ENCODE data around the gene APC2. TPM values are rescaled to one million over a fixed set of nuclear protein-coding genes. Genes with fewer than 3 reads are reported as not detected.
"Not testable (repeated sequence)": the region's sequence is repeated elsewhere in the genome, so short reads cannot be mapped to it uniquely, and the experiment has no call there.

Gene APC2
- polyA plus RNA-seq, 1 experiment: 0.09 TPM

DNA sequence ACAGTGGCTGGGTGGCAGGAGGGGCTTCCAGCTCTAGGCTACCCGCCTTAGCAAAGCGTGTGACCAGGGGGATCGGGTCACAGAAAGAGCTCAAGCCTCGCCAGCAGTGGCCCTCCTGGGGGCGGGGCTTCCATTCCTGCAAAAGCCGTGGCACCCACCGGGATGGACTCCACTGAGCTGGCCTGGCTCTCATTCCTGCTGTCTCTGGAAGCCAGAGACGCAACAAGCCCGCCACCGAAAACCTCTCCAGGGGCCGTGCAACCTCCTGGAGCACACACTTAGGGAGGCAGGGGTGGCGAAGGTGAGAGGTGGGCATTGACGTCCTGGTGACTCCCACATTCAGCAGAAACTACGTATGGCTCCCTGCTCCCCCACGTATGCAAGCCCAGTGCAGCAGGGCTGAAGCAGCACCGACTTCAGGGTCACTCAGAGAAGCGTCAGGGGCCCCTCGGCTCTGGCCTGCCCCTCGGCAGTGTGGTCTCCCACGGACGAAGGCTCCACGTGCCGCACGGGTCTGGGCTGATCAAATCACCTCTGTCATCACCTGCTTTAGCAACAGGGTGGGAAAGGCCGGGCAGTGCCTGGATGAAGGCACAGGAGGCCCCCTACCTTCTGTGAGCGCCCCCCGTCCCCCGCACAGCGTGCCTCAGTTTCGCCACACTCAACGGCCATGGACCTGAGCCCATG lies 26.0 kb downstream of the APC2 start:
- POLR2A ChIA-PET: no interaction called here
- CTCF ChIA-PET: interaction anchor here (0.6 kb wide), 1 partner anchor 178 kb away, joined by 3 read pairs; no protein-coding TSS in a partner anchor
- TF ChIP-seq, protein P1, sequence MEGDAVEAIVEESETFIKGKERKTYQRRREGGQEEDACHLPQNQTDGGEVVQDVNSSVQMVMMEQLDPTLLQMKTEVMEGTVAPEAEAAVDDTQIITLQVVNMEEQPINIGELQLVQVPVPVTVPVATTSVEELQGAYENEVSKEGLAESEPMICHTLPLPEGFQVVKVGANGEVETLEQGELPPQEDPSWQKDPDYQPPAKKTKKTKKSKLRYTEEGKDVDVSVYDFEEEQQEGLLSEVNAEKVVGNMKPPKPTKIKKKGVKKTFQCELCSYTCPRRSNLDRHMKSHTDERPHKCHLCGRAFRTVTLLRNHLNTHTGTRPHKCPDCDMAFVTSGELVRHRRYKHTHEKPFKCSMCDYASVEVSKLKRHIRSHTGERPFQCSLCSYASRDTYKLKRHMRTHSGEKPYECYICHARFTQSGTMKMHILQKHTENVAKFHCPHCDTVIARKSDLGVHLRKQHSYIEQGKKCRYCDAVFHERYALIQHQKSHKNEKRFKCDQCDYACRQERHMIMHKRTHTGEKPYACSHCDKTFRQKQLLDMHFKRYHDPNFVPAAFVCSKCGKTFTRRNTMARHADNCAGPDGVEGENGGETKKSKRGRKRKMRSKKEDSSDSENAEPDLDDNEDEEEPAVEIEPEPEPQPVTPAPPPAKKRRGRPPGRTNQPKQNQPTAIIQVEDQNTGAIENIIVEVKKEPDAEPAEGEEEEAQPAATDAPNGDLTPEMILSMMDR (IDR thresholded peaks at IDR 0.05; ENCODE audit: low read depth, low read length): no peak
- Histone ChIP-seq H3K9me3 (ENCODE audit: control insufficient read depth, insufficient read depth, low read length) (no peaks in the 10 kb centered on the region; the same call in 1 of the 2 replicates), H3K4me3 (ENCODE audit: low read depth, low read length) (no peak overlapping the region), H3K27me3 (ENCODE audit: control insufficient read depth, insufficient read depth, low read length) (peaks cover 26% of the 10 kb centered on the region), H3K27ac (ENCODE audit: low read depth, low read length) (no peak overlapping the region)
- DNase-seq (ENCODE audit: low read depth, low spot score): no peak

DNA sequence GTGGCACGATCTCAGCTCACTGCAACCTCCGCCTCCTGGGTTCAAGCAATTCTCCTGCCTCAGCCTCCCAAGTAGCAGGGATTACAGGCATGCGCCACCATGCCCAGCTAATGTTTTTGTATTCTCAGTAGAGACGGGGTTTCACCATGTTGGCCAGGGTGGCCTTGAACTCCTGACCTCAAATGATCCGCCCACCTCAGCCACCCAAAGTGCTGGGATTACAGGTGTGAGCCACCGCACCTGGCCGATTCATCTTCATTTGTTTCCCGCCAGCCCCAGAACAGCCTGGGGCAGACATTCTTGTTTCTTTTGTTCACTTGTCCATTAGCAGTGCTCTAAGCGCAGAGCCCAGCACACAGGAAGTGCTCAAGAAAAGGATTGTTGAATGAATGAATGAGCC lies 27.1 kb downstream of the APC2 start:
- POLR2A ChIA-PET; DNase-seq (ENCODE audit: low read depth, low spot score); CTCF ChIA-PET; H3K9me3 ChIP-seq (ENCODE audit: control insufficient read depth, insufficient read depth, low read length); H3K4me3 ChIP-seq (ENCODE audit: low read depth, low read length); H3K27ac ChIP-seq (ENCODE audit: low read depth, low read length): not testable (repeated sequence)
- peaks cover 14% of the 10 kb centered on the region for H3K27me3 ChIP-seq (ENCODE audit: control insufficient read depth, insufficient read depth, low read length)

DNA sequence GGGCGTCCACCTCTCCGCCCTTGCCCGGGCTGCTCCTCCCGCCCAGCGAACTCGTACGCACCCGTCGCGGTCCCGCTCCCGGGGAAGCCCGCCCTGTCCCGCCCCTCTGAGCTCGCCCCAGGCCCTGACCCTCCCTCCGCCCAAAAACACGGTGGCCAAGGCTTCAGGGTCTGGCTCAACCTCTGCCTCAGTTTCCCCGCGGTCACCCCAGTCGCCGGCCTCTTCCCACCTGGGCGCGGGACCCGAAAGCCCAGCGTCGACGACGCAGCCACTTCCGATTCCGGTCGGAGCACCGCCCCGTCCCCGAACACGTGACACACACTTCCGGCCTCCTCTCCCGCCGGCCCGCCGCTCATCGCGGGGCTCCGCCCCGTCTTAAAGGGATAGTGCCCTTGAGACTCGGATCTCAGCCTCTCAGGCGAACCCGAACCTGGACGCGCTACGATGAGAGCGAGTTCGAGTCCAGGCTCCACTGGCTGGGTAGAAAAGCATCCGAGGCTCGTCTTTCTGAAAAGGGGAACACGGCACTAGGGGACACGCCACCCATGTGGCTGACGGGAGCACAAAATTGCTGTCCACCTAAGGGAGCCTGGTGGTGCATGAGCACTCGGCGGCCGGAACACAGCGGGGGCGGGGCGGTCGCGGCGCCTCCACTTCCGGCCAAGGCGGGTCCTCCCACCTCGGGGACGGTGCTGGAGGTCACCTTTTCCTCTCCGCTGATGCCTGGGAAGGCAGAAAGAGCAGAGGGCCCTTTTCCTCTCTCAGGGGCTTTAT lies 29.2 kb downstream of the APC2 start, which contains the start of gene C19orf25:
C19orf25 (minus strand) TSS at position 282 of the 774 bp plus-strand sequence. CDS start 312 bp downstream, outside the sequence.
- peak; percentile 78 for DNase-seq (ENCODE audit: low read depth, low spot score)
- H3K4me3 ChIP-seq (ENCODE audit: low read depth, low read length): peak within 1 kb of the TSS; percentile 88
- H3K27ac ChIP-seq (ENCODE audit: low read depth, low read length): peak within 1 kb of the TSS; percentile 47
- TF ChIP-seq, protein P1 (IDR thresholded peaks at IDR 0.05; ENCODE audit: low read depth, low read length): no peak
- H3K27me3 ChIP-seq (ENCODE audit: control insufficient read depth, insufficient read depth, low read length): no peaks in the 10 kb centered on the region
- ChIA-PET POLR2A (no interaction called here), CTCF (no interaction called here)
- H3K9me3 ChIP-seq (ENCODE audit: control insufficient read depth, insufficient read depth, low read length): no peaks in the 10 kb centered on the region; the same call in 1 of the 2 replicates

DNA sequence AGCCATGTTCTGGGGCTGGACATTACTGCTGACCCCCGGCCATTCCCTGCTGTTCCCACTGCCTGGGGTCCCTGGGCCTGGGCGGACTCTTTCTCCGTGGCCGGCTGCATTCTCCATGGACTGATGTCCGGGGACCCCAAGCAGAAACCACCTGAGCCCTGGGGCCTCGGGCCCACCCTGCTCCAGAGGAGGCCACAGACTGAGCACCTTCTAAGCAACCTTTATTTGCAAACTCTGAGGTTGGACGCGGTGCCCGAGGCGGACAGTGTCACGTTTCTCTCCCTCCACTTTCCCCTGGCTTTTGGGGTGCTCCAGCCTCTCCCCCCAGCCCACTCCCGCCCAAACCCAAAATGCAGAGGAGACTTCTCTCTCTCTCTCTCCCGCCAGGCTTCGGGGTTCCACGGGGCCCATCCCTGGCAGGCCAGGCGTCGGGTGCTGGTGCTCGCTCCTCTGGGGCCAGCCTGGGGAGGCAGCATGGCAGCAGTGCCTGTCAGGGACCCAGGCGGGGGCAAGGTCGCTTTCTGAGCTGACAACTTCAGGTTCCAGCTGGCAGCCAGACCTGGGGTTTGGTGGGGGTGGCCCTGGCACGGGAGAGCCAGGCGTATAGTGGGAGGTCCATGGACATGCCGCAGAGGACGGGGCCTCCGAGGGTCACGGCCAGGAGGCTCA lies 31.4 kb downstream of the APC2 start:
- POLR2A ChIA-PET: no interaction called here

DNA sequence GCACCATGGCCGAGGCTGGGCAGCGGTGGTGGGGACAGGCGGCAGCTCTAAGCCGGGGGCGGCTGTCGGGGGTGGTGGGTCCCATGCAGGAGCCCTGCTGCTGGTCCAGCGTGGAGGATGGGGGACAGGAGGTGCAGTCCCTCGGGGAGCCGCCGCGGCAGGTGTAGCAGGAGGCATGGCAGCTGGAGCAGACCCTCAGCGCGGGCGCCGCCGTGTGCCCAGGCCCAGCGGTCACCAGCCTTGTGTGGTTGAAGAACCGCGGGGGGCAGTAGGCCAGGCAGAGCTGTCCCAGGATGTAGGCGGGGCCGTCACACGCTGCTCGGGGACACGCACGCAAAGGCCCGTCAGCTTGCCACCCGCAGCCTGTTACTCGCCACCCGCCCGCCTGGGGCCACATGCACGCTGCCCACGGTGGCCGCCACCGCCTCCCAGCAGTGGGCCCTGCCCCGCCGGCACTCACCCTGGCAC lies 32.0 kb downstream of the APC2 start:
- Histone ChIP-seq H3K4me3 (ENCODE audit: low read depth, low read length) (no peak overlapping the region), H3K27ac (ENCODE audit: low read depth, low read length) (no peak overlapping the region), H3K27me3 (ENCODE audit: control insufficient read depth, insufficient read depth, low read length) (no peaks in the 10 kb centered on the region), H3K9me3 (ENCODE audit: control insufficient read depth, insufficient read depth, low read length) (no peaks in the 10 kb centered on the region; the same call in 1 of the 2 replicates)
- DNase-seq (ENCODE audit: low read depth, low spot score): no peak
- POLR2A ChIA-PET: no interaction called here
- TF ChIP-seq, protein P1 (IDR thresholded peaks at IDR 0.05; ENCODE audit: low read depth, low read length): no peak
- CTCF ChIA-PET: no interaction called here

More for the DNA sequence above, 31.4 kb downstream of the APC2 start:
- no peaks in the 10 kb centered on the region; the same call in 1 of the 2 replicates for H3K9me3 ChIP-seq (ENCODE audit: control insufficient read depth, insufficient read depth, low read length)
- H3K4me3 ChIP-seq (ENCODE audit: low read depth, low read length): no peak overlapping the region
- no peak overlapping the region for H3K27ac ChIP-seq (ENCODE audit: low read depth, low read length)
- DNase-seq (ENCODE audit: low read depth, low spot score): no peak
- H3K27me3 ChIP-seq (ENCODE audit: control insufficient read depth, insufficient read depth, low read length): no peaks in the 10 kb centered on the region
- CTCF ChIA-PET: no interaction called here
- TF ChIP-seq, protein P1 (IDR thresholded peaks at IDR 0.05; ENCODE audit: low read depth, low read length): no peak

All from AG04450 (cell line).